GM18520 (cell line): ENCODE results near the gene ECEL1.

ENCODE experiments used
- ATAC-seq: cut with Tn5 transposase; IDR thresholded peaks from one replicate; pipeline ENCODE4 v1.9.1; 2021; ENCODE audit not compliant: unreplicated experiment

ECEL1 gene

DNA sequence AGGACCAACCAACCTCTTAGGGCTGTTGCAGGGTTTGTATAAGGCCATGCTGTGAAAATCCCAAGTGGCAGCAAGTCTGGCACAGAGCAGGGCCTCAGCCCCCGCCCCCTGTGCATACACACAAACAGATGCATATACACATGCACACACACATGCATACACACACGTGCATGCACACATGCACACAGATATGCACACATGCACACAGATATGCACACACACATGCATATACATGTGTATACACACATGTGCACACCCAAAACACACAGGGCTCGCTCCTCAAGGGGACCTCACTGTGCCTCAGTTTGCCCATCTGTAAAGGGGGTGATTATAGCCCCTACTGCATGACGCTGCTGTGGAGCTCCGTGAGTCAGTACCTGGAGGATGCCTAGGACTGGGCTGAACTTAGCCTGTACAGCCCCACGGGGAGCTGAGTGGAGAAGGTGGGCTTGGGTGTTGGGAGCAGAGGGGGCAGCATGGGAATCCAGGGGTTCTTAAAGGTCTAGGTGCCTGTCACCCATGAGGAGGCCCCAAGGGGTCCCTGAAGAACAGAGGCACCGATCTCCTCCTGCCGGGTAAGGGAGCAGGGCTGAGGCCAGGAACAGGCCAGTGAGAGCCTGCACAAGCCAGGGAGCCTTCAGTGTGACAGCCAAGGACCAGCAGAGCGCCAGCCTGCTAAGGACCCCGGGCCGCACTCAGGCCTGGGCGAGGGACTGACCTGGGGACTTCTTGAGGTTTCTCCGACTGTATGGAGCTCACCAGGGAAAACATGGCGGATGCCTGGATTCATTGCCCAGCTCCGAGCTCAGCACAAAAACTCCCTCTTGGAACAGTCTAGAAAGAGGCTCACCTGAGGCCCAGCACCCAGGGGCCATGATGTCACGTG is 55.7 kb downstream of the ECEL1 start:
- no peak for ATAC-seq
